ENCODE measurements around the gene IGSF9B. TPM values are rescaled to one million over a fixed set of nuclear protein-coding genes. Genes with fewer than 3 reads are reported as not detected.

Gene IGSF9B
- polyA plus RNA-seq, 1 donor (not counting 4 experiments of a cell fraction or from before 2014, with no cell fraction given): 0.66 TPM

DNA sequence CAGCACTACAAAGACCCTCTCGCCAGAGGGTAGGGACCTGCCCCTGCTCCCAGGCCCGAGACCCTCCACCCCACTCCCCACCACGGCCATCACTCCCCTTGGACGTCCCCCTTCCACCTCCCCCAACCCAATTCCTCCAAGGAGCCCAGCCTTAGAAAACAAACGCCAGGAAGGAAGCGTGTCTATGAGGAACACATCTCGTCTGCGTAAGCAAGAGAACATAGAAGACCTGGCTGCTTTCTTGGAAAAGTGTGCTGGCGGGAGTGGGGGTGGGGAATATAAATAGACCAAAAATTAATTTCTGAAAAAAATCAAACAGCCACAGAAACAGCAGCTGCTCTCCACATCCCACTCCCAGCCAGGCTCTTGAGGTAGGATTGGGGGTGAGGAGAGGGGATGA, 23.9 kb upstream of the IGSF9B start:
- no peaks in the 10 kb centered on the region for H3K9me1 ChIP-seq (ENCODE audit: control insufficient read depth, extremely low read depth, insufficient read depth, low read length)
- H3K36me3 ChIP-seq (ENCODE audit: control insufficient read depth in 2 of 2, extremely low read depth in 1 of 2, insufficient read depth in 2 of 2, low read length in 2 of 2): no peaks in the 10 kb centered on the region
- no peak overlapping the region for H3K27ac ChIP-seq (ENCODE audit: control insufficient read depth, insufficient read depth, low read length)
- H2AFZ ChIP-seq (ENCODE audit: control insufficient read depth, low read length): no peak overlapping the region
- no peaks in the 10 kb centered on the region for H3K4me1 ChIP-seq (ENCODE audit: control insufficient read depth, extremely low read depth, insufficient read depth, low read length)
- DNase-seq (ENCODE audit: low read depth, low spot score) (no peak), FAIRE-seq (no peak)
- H3K9ac ChIP-seq (ENCODE audit: control insufficient read depth, extremely low read depth, insufficient read depth, low read length): no peak overlapping the region
- dilution Hi-C loops (cut with MboI; ENCODE audit: extremely low pct_ligation_motif_present, low sequenced_read_pairs): no loop called here
- no peak overlapping the region for H3K4me3 ChIP-seq (ENCODE audit: control insufficient read depth in 2 of 3, extremely low read depth in 1 of 3, insufficient read depth in 2 of 3, low read depth in 1 of 3, low read length in 3 of 3)
- H3K4me2 ChIP-seq (ENCODE audit: control insufficient read depth, extremely low read depth, insufficient read depth, low read depth, low read length): no peak overlapping the region
- H3K27me3 ChIP-seq (ENCODE audit: control insufficient read depth, extremely low read depth, insufficient read depth, low read length): peaks cover 21% of the 10 kb centered on the region
- TF ChIP-seq, protein P1, sequence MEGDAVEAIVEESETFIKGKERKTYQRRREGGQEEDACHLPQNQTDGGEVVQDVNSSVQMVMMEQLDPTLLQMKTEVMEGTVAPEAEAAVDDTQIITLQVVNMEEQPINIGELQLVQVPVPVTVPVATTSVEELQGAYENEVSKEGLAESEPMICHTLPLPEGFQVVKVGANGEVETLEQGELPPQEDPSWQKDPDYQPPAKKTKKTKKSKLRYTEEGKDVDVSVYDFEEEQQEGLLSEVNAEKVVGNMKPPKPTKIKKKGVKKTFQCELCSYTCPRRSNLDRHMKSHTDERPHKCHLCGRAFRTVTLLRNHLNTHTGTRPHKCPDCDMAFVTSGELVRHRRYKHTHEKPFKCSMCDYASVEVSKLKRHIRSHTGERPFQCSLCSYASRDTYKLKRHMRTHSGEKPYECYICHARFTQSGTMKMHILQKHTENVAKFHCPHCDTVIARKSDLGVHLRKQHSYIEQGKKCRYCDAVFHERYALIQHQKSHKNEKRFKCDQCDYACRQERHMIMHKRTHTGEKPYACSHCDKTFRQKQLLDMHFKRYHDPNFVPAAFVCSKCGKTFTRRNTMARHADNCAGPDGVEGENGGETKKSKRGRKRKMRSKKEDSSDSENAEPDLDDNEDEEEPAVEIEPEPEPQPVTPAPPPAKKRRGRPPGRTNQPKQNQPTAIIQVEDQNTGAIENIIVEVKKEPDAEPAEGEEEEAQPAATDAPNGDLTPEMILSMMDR (optimal IDR thresholded peaks at IDR 0.05 in 1 of 3, IDR thresholded peaks at IDR 0.05 in 1 of 3, conservative IDR thresholded peaks at IDR 0.05 in 1 of 3; ENCODE audit: extremely low read depth in 1 of 3, insufficient read depth in 2 of 3, low read length in 3 of 3): no peak
- TF ChIP-seq EZH2 (IDR thresholded peaks at IDR 0.05; ENCODE audit: low read length): no peak
- no peaks in the 10 kb centered on the region for H3K9me3 ChIP-seq (ENCODE audit: control insufficient read depth, low read depth, low read length)
- H4K20me1 ChIP-seq (ENCODE audit: control insufficient read depth, extremely low read depth, insufficient read depth, low read length): no peaks in the 10 kb centered on the region
- no peaks in the 10 kb centered on the region for H3K79me2 ChIP-seq (ENCODE audit: control insufficient read depth, insufficient read depth, low read length)

DNA sequence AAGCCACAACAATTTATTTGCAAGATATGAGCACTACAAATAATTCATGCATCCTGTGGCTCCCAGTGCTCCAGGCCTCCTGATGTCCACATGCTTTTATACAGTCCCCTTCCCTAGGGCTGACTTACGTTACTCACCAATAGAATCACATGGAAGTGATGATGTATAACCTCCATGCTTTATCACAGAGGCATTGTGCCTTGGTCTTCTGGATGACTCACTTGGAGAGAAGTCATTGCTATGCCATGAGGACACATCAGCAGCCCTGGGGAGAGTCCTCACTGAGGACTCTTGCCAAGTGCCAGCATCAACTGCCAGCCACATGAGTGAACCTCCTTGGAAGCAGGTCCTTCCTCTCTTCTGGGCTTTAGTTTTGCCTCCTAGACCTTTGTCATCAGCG, 22.0 kb upstream of the IGSF9B start:
- peaks cover 30% of the 10 kb centered on the region for H3K27me3 ChIP-seq (ENCODE audit: control insufficient read depth, extremely low read depth, insufficient read depth, low read length)
- H3K27ac ChIP-seq (ENCODE audit: control insufficient read depth, insufficient read depth, low read length): no peak overlapping the region
- H3K9ac ChIP-seq (ENCODE audit: control insufficient read depth, extremely low read depth, insufficient read depth, low read length): no peak overlapping the region
- H3K79me2 ChIP-seq (ENCODE audit: control insufficient read depth, insufficient read depth, low read length): no peaks in the 10 kb centered on the region
- no peak overlapping the region for H3K4me3 ChIP-seq (ENCODE audit: control insufficient read depth in 2 of 3, extremely low read depth in 1 of 3, insufficient read depth in 2 of 3, low read depth in 1 of 3, low read length in 3 of 3)
- H2AFZ ChIP-seq (ENCODE audit: control insufficient read depth, low read length): no peak overlapping the region
- H3K9me3 ChIP-seq (ENCODE audit: control insufficient read depth, low read depth, low read length): no peaks in the 10 kb centered on the region
- FAIRE-seq (no peak), DNase-seq (ENCODE audit: low read depth, low spot score) (no peak)
- no peaks in the 10 kb centered on the region for H3K4me1 ChIP-seq (ENCODE audit: control insufficient read depth, extremely low read depth, insufficient read depth, low read length)
- no peak overlapping the region for H3K4me2 ChIP-seq (ENCODE audit: control insufficient read depth, extremely low read depth, insufficient read depth, low read depth, low read length)
- H3K9me1 ChIP-seq (ENCODE audit: control insufficient read depth, extremely low read depth, insufficient read depth, low read length): no peaks in the 10 kb centered on the region
- H3K36me3 ChIP-seq (ENCODE audit: control insufficient read depth in 2 of 2, extremely low read depth in 1 of 2, insufficient read depth in 2 of 2, low read length in 2 of 2): no peaks in the 10 kb centered on the region
- no peak for TF ChIP-seq EZH2 (IDR thresholded peaks at IDR 0.05; ENCODE audit: low read length)
- TF ChIP-seq, protein P1 (optimal IDR thresholded peaks at IDR 0.05 in 1 of 3, IDR thresholded peaks at IDR 0.05 in 1 of 3, conservative IDR thresholded peaks at IDR 0.05 in 1 of 3; ENCODE audit: extremely low read depth in 1 of 3, insufficient read depth in 2 of 3, low read length in 3 of 3): no peak
- no peaks in the 10 kb centered on the region for H4K20me1 ChIP-seq (ENCODE audit: control insufficient read depth, extremely low read depth, insufficient read depth, low read length)
- dilution Hi-C loops (cut with MboI; ENCODE audit: extremely low pct_ligation_motif_present, low sequenced_read_pairs): no loop called here

Measured in keratinocyte (primary cell).